HuH-7 (cell line): ENCODE data around the gene OARD1.
"Not testable (repeated sequence)": the region's sequence is repeated elsewhere in the genome, so short reads cannot be mapped to it uniquely, and the experiment has no call there.

Experiments
- DNase-seq: peaks from one replicate; pipeline ENCODE4 v3.0.0; 2011; ENCODE audit warnings: low spot score

The OARD1 gene

DNA sequence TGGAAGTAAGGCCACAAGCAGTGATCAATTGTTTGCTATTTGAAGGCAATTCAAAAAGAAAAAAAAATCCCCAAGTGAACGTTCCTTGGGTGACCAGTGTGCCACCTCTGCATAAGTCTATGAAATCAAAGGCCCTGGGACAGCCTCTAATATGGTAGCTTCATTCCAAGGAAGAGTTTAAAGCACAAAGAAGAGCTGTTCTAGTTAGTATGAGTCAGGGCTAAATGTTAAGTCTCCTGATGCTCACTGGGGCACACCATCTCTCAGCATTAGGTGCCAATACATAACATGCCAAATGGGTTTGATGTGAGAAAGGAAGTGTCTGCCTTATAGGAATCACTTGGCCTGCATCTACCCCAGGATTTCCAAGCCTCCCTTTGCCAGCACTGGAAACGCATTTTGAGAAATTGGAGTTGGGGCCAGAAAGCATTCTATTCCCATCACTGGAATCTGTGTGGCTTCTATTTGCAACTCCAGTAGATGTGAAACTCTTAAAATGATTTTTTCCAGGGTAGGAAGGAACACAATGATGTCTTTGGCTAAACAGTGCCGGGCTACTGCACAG is 46.1 kb downstream of the OARD1 start:
- DNase-seq, result no peak

DNA sequence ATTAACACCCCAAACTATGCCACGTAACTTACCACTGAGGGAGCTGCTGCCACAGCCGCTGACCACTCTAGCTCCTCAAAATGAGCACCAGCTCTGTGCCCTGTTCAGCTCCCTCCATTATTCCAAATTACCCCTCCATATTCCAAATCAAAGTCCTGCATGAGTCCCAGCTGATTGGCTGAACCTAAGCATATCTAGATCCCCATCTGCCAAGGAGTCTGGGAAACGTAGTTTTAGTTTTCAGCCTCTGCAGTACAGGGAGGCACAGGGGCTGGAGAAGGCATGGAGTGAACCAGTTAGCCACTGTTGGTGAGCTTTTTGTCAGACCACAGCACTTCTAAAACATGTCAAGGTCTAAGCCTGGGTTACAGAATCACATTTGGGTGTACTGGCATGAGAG is 49.0 kb downstream of the OARD1 start:
- no peak for DNase-seq

DNA sequence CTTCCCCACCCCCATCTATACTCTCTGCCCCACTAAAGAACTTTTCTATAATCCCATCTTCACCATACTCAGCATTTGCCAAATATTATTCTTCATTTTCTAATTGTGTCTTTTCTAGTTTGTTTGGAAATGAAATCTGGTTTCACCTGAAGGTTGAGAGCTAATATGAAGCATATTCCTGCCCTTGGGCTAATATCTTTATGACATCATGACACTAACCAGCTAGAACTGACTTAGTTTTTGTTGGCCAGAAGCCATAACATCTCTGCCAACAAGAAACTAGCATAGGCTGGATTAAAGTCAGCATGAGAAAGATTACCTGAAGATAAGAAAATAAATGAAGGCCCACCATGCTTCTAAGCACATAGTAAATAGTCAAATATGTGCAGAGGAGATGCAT is 49.9 kb downstream of the OARD1 start:
- no peak for DNase-seq

DNA sequence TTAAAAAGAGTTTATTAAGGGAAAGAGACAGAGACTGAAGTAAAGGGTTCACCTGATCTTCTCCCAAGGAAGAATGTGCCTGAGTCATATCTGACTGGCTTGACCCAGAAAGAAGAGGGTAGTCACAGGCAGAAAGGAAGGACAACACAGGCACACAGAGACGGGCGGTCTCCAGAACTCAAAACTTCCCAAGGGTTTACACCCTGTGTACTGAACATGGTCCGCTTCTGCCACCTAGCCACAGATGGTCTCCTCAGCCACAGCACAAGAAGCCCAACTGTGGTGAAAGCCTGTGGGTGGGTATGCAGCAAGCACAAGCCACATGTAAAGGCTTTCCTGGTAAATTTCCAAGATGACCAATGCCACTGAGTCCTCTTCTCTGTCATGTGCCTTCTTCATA is 50.3 kb downstream of the OARD1 start:
- DNase-seq, result peak; percentile 29

DNA sequence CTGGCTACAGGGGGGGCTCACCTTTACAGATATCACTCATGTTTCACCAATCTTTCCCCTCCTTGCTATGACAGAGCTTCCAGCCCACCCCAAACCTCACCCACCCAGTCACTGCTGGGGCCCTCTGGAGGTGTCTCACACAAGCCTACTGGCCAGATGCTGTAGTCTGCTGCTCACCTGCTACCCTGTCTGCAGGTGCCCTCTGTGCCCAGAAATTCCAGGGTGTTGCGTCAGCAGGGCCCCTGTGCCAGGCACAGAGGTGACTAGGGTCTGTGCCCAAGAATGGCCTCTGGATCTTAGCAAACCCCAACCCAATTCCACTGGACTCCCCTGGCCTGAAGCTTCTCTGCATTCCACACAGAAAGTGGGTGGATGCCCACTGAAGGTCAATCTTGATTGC is 54.5 kb downstream of the OARD1 start:
- no peak for DNase-seq

DNA sequence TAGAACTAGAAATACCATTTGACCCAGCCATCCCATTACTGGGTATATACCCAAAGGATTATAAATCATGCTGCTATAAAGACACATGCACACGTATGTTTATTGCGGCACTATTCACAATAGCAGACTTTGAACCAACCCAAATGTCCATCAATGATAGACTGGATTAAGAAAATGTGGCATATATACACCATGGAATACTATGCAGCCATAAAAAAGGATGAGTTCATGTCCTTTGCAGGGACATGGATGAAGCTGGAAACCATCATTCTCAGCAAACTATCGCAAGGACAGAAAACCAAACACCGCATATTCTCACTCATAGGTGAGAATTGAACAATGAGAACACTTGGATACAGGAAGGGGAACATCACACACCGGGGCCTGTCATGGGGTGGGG is 56.3 kb downstream of the OARD1 start:
- DNase-seq, result not testable (repeated sequence)

DNA sequence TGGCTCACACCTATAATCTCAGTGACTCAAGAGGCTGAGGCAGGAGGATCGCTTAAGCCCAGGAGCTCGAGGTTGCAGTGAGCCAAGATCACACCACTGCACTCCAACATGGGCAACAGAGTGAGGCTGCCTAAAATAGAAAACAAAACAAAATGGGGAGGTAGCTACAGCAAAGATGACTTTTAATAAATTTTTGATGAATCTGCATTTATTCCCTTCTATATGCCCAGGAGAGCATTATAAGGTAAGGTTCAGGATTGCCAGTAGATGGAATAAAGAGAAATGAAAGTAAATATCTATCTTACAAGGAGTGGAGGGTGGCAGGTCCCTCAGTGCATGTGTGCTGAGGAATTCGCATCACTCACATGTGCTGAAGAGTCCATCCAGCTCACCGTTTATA is 57.4 kb downstream of the OARD1 start:
- DNase-seq, result no peak
